ENCODE measurements around the gene GP2.

The GP2 gene

GRCh38 chr16:20318437-20318836 is 8.9 kb downstream of the GP2 start:
- ChIA-PET POLR2A (no interaction called here), CTCF (no interaction called here)
- TF ChIP-seq SUZ12 (IDR thresholded peaks at IDR 0.05) (no peak), FOXA1 (IDR thresholded peaks at IDR 0.05) (no peak), TARDBP (IDR thresholded peaks at IDR 0.05) (no peak), ARNT (IDR thresholded peaks at IDR 0.05) (no peak), BHLHE40 (IDR thresholded peaks at IDR 0.05; ENCODE audit: borderline replicate concordance) (no peak), HDGF (IDR thresholded peaks at IDR 0.05; ENCODE audit: borderline replicate concordance) (no peak), ELF4 (IDR thresholded peaks at IDR 0.05) (no peak), PKNOX1 (IDR thresholded peaks at IDR 0.05) (no peak), ZNF384 (IDR thresholded peaks at IDR 0.05) (no peak), LEF1 (IDR thresholded peaks at IDR 0.05; ENCODE audit: borderline replicate concordance) (no peak), L3MBTL2 (conservative IDR thresholded peaks at IDR 0.05) (no peak), CTBP1 (IDR thresholded peaks at IDR 0.05; ENCODE audit: borderline replicate concordance) (no peak), NFRKB (IDR thresholded peaks at IDR 0.05) (no peak), SP1 (IDR thresholded peaks at IDR 0.05) (no peak), FOXK2 (IDR thresholded peaks at IDR 0.05) (no peak), FOXM1 (IDR thresholded peaks at IDR 0.05; ENCODE audit: borderline replicate concordance) (no peak)
- no peak for DNase-seq (ENCODE audit: extremely low spot score)

GRCh38 chr16:20318006-20318405 is 9.3 kb downstream of the GP2 start:
- POLR2A ChIA-PET = no interaction called here
- CTCF ChIA-PET = no interaction called here
- no peak for TF ChIP-seq L3MBTL2 (conservative IDR thresholded peaks at IDR 0.05)
- no peak for TF ChIP-seq LEF1 (IDR thresholded peaks at IDR 0.05; ENCODE audit: borderline replicate concordance)
- TF ChIP-seq CTBP1 (IDR thresholded peaks at IDR 0.05; ENCODE audit: borderline replicate concordance) = no peak
- TF ChIP-seq FOXK2 (IDR thresholded peaks at IDR 0.05) = no peak
- TF ChIP-seq BHLHE40 (IDR thresholded peaks at IDR 0.05; ENCODE audit: borderline replicate concordance) = no peak
- no peak for TF ChIP-seq TARDBP (IDR thresholded peaks at IDR 0.05)
- TF ChIP-seq SUZ12 (IDR thresholded peaks at IDR 0.05) = no peak
- TF ChIP-seq SP1 (IDR thresholded peaks at IDR 0.05) = no peak
- no peak for TF ChIP-seq FOXA1 (IDR thresholded peaks at IDR 0.05)
- TF ChIP-seq ARNT (IDR thresholded peaks at IDR 0.05) = no peak
- no peak for TF ChIP-seq PKNOX1 (IDR thresholded peaks at IDR 0.05)
- no peak for TF ChIP-seq FOXM1 (IDR thresholded peaks at IDR 0.05; ENCODE audit: borderline replicate concordance)
- TF ChIP-seq NFRKB (IDR thresholded peaks at IDR 0.05) = no peak
- no peak for DNase-seq (ENCODE audit: extremely low spot score)

- ChIA-PET POLR2A (no interaction called here), CTCF (no interaction called here)
- no peak for TF ChIP-seq L3MBTL2 (conservative IDR thresholded peaks at IDR 0.05)
- TF ChIP-seq TARDBP (IDR thresholded peaks at IDR 0.05) = no peak
- TF ChIP-seq FOXM1 (IDR thresholded peaks at IDR 0.05; ENCODE audit: borderline replicate concordance) = no peak
- DNase-seq (ENCODE audit: extremely low spot score) = no peak
Measured at GRCh38 chr16:20317117-20317516, 10.2 kb downstream of the GP2 start.

GRCh38 chr16:20316715-20317114 is 10.6 kb downstream of the GP2 start:
- POLR2A ChIA-PET = no interaction called here
- no peak for TF ChIP-seq ZNF384 (IDR thresholded peaks at IDR 0.05)
- TF ChIP-seq SP1 (IDR thresholded peaks at IDR 0.05) = no peak
- TF ChIP-seq SUZ12 (IDR thresholded peaks at IDR 0.05) = no peak
- no peak for TF ChIP-seq CTBP1 (IDR thresholded peaks at IDR 0.05; ENCODE audit: borderline replicate concordance)
- no peak for TF ChIP-seq LEF1 (IDR thresholded peaks at IDR 0.05; ENCODE audit: borderline replicate concordance)
- TF ChIP-seq FOXM1 (IDR thresholded peaks at IDR 0.05; ENCODE audit: borderline replicate concordance) = no peak
- TF ChIP-seq TARDBP (IDR thresholded peaks at IDR 0.05) = no peak
- no peak for TF ChIP-seq L3MBTL2 (conservative IDR thresholded peaks at IDR 0.05)
- TF ChIP-seq PKNOX1 (IDR thresholded peaks at IDR 0.05) = no peak
- DNase-seq (ENCODE audit: extremely low spot score) = no peak
- CTCF ChIA-PET = no interaction called here

GRCh38 chr16:20315764-20316163 is 11.5 kb downstream of the GP2 start:
- no peak for DNase-seq (ENCODE audit: extremely low spot score)
- ChIA-PET POLR2A (no interaction called here), CTCF (no interaction called here)
- TF ChIP-seq NFRKB (IDR thresholded peaks at IDR 0.05) = no peak
- no peak for TF ChIP-seq SUZ12 (IDR thresholded peaks at IDR 0.05)
- no peak for TF ChIP-seq L3MBTL2 (conservative IDR thresholded peaks at IDR 0.05)
- no peak for TF ChIP-seq FOXM1 (IDR thresholded peaks at IDR 0.05; ENCODE audit: borderline replicate concordance)
- TF ChIP-seq FOXK2 (IDR thresholded peaks at IDR 0.05) = no peak
- no peak for TF ChIP-seq BHLHE40 (IDR thresholded peaks at IDR 0.05; ENCODE audit: borderline replicate concordance)
- TF ChIP-seq CTBP1 (IDR thresholded peaks at IDR 0.05; ENCODE audit: borderline replicate concordance) = no peak
- no peak for TF ChIP-seq HDGF (IDR thresholded peaks at IDR 0.05; ENCODE audit: borderline replicate concordance)
- no peak for TF ChIP-seq ARNT (IDR thresholded peaks at IDR 0.05)
- TF ChIP-seq ZNF384 (IDR thresholded peaks at IDR 0.05) = no peak
- TF ChIP-seq PKNOX1 (IDR thresholded peaks at IDR 0.05) = no peak
- no peak for TF ChIP-seq ELF4 (IDR thresholded peaks at IDR 0.05)

- CTCF ChIA-PET = no interaction called here
Measured at GRCh38 chr16:20314575-20314974, 12.7 kb downstream of the GP2 start.

More at GRCh38 chr16:20314575-20314974, 12.7 kb downstream of the GP2 start:
- TF ChIP-seq PKNOX1 (IDR thresholded peaks at IDR 0.05) (no peak), FOXM1 (IDR thresholded peaks at IDR 0.05; ENCODE audit: borderline replicate concordance) (no peak), ZNF384 (IDR thresholded peaks at IDR 0.05) (no peak), L3MBTL2 (conservative IDR thresholded peaks at IDR 0.05) (no peak), LEF1 (IDR thresholded peaks at IDR 0.05; ENCODE audit: borderline replicate concordance) (no peak), FOXK2 (IDR thresholded peaks at IDR 0.05) (no peak), FOXA1 (IDR thresholded peaks at IDR 0.05) (no peak), ELF4 (IDR thresholded peaks at IDR 0.05) (no peak), ARNT (IDR thresholded peaks at IDR 0.05) (no peak), BHLHE40 (IDR thresholded peaks at IDR 0.05; ENCODE audit: borderline replicate concordance) (no peak), NFRKB (IDR thresholded peaks at IDR 0.05) (no peak), SUZ12 (IDR thresholded peaks at IDR 0.05) (no peak), HDGF (IDR thresholded peaks at IDR 0.05; ENCODE audit: borderline replicate concordance) (no peak), CTBP1 (IDR thresholded peaks at IDR 0.05; ENCODE audit: borderline replicate concordance) (no peak), TARDBP (IDR thresholded peaks at IDR 0.05) (no peak), SP1 (IDR thresholded peaks at IDR 0.05) (no peak)
- no peak for DNase-seq (ENCODE audit: extremely low spot score)
- POLR2A ChIA-PET = no interaction called here

Measured in HEK293T (cell line).